GM11168 (cell line): ENCODE measurements around the gene SLC4A8.
"Not testable (repeated sequence)": the region's sequence is repeated elsewhere in the genome, so short reads cannot be mapped to it uniquely, and the experiment has no call there.

Source experiments
- in situ Hi-C: fragments of 300-500 bp; cut with MboI; formaldehyde crosslinking; loops from one replicate; pipeline ENCODE4 v1.12.0; 2022; ENCODE audit warnings: low sequenced_read_pairs; ENCODE audit not compliant: unreplicated experiment

SLC4A8 gene

DNA sequence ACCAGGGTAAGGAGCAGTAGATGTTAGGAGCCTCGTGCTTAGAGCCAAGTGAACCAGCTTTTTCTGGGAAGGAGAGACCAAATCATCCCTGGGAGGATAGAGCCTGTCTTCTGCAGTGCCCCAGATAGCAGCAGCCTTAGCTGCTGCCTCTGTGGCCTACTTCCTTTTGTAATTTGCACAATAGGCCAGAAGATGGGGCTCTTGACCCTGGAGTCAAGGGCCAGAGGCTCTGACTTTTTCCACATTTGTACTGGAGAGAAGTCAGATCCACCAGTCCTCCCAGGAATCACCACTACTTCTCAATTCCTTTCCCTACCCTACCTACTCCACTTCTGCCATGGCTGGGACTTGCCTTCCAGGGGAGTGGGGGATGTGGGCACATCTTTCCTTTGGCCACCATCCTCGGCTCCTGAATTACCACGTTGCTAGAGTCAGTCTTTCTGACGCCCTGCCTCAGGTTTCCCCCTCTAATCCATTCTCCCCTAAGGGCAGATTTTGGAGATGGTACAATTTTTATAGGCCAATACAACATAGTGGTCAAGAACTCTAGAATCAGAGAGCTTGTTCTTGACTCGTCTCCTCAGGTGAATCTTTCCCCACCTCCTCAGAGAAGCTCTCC, 3.3 kb upstream of the SLC4A8 start:
- in situ Hi-C loops = loop anchor here (5.0 kb wide), 1 partner anchor 106 kb away; no protein-coding TSS in a partner anchor

DNA sequence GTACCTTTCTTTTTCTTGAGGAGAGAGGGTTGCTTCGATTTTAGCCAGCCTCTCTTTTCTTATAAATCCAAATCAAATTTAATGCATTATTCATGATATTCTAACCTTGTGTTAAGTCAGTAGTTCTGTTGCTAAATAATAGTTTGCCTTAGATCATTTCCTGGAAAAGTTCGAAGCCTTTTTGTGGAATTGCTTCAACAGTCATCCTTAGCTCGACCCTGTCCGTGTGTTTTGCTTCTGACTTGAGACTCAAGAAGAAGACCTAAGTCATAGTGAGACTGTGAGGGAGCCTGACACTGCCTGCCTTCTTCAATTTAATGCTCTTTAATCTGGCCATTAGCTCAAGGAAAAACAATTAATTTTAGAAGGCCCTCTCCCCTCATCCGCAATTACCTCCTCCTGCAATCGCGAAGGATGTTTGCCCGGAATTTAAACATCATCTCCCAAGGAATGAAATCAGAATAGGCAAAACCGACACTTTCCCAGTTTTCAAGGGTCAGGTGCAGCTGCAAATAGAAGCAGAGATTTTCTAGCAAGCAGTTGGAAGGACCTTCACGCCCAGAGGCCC, 453 bp upstream of the SLC4A8 start:
- in situ Hi-C loops = loop anchor here (5.0 kb wide), 1 partner anchor 103 kb away; no protein-coding TSS in a partner anchor

DNA sequence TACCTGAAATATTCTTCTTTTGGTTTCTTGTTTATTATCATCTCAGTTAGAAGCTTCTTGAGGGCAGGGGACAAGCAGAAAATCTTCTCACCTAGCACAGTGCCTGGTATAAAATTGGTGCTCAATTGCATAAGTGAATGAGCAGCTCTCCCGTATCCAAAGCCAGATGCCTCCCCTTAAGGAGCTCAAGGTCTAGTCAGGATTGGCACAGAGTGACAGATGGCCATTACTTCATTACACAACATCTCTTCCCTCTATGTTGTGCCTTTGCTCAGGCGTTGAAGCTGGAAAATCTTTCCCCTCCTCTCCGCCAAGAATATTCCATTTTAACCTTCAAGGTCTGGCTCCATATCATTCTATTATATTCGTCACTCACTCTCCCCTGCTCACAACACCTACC, 3.6 kb downstream of the SLC4A8 start:
- in situ Hi-C loops = no loop called here

DNA sequence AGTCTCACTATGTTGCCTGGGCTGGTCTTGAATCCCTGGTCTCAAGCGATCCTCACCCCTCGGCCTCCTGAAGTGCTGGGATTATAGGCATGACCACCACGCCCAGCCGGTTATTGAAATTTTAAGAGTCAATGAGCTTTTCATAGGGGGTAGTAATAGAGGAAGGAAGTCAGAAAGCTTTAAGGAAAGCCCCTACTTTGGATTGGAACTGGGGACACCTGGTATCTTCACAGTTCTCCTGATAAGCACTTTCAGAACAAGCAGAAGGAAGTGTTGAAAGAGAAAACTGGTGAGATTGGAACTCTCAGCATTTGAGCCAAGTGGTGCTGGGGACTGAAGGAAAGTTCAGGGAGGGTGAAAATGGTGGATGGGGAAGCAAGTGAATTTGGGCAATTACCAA, 5.1 kb downstream of the SLC4A8 start:
- in situ Hi-C loops = no loop called here

DNA sequence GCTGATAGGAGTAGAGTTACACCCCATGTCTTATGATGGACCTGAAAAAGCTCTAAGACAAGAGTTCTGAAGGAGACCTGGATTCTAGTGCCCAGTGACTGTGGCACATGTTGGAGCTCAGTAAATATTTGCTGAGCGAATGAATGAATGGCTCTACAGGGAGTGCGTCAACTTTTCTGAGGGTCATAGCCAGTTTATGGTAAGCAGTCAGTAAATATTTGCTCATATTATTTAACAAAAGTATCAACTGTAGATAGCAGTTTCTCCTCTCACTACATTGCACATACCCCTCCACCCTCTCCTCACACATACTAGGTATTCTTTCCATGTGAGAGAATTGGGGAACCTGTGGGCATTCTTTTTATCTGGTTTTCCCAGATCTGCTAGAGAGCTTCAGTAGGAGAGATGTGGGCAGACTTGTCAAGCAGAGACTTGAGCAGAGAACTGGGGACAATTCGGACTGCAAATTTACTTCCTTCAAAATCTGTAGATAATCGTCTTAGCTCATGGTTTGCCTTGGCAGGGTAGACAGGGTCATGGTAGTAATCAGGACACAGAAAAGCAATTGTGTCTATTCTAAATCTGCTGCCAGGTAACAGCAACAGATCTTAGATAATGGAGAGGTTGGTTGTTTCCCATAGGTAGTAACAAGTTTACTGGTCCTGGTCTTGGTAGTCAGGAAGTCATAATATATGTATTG, 5.7 kb downstream of the SLC4A8 start:
- in situ Hi-C loops = no loop called here

DNA sequence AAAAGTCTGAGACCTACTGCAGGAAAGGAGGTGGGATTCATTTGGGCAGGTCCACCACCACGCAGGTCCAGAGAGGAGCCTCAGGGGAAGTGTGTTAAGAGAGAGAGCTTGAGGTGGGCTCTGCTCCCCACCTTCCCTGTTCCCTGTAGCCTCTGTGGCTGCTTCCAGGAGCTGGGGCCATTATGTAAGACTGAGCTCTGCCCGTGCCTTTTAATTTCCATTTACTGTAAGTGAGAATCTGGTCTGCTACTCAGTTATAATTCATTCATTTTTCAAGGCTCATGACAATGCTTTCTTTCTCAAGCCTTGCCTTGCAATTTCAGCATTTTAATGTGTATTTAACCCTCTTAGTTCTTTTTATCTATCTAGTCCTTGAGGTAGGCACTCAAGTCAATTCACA, 8.3 kb downstream of the SLC4A8 start:
- in situ Hi-C loops = no loop called here

DNA sequence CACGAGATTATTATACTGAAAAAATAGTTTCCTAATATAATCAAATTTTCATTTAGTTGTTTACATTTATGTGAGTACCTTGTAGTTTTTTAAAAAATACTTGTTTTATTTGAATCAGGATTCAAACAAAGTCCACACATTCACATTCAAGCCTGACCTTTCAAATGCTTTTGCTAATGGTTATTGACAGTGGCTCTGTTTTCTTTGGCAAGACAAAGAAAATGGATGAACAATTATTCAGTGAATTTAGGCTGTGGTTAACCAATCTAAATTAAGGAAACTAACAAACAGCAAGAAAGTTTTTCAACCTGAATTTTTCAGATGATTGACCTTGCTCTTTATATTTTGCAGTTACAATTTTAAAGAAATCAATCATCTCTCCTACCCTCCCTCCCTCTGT, 9.7 kb downstream of the SLC4A8 start:
- in situ Hi-C loops = no loop called here

DNA sequence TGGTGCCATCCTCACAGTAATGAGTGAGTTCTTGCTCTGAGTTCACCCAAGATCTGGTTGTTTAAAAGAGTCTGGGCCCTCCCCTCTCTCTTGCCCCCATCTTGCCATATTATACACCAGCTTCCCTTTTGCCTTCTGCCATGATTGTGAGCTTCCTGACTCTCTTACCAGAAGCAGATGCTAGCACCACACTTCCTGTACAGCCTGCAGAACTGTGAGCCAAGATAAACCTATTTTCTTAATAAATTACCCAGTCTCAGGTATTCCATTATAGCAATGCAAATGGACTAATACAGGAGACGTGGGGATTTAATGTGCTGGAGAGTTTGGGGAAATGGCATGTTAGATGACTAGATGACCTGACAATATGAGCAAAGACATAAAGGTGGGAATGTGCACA, 12.8 kb downstream of the SLC4A8 start:
- in situ Hi-C loops = no loop called here

DNA sequence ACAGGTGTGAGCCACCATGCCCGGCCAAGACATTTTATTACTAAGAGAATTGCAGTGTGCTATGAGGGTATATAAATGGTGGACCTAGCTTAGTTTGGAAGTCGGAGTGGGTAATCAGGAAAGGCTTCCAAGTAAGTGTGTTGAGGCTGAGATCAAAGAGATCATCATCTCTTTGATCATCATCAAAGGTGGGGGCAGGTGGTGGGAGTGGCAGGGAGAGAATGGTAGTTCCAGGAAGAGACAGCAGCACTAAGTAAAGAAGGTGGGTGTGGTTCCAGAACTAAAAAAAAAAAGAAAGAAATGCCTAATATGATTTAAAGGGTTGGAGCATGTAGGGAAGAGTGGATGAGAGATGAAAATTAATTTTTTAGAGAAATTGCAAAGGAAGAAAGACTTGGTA, 14.7 kb downstream of the SLC4A8 start:
- in situ Hi-C loops = no loop called here

DNA sequence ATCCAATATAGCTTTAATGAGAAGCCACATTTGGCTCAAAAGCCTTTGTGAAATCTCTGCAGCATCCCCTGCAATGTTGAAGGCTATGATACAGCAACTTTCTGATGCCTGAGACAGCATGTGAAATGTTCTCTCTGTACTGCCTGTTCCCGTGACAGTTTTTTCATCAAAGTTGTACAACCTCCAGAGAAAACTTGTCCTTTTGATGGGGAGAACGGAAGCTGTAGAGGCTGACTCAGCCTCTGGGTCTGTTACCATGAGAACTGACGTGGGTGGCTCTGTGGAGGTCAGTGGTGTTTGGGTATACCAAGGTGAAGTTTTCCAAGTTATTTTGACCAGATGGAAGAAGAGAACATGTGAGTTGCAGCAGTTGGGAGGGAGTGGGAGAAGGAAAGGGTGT, 17.0 kb downstream of the SLC4A8 start:
- in situ Hi-C loops = no loop called here

DNA sequence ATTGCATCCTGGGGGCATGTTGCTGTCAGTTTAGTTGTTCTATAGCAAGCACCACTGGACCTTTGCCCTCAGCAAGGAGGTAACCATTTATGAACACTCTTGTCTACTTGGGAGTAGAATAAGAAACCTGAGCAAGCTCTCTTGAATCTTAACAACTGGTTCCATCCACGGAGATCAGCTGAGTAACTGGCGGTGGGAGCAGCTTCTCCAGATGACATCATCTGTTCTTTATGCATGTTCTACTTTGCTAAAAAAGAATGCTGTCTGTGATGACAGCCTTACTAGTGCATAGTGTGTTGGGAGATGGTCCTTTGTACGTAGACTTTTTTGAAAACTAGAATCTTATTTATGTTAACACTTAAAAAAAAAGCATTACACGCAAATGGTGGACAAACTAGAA, 17.7 kb downstream of the SLC4A8 start:
- in situ Hi-C loops = no loop called here

DNA sequence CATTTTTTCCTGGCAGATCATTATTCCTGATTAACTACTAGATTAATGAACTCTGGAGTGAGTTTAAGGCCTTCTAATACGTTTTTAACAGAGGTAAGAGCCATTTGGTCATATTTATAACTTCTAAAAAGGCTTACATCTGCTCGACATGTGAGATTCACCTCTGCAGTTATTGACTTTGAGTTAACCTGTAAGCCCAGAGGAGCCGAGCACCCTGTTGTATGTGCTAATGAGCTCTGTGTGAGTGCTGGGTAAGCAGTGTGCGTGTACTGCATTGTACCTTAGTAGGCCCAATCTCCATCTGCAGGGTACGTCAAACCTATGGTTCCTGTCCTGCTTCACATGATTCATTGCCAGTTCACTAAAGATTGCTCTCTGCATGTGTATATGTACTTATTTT, 18.9 kb downstream of the SLC4A8 start:
- in situ Hi-C loops = no loop called here

DNA sequence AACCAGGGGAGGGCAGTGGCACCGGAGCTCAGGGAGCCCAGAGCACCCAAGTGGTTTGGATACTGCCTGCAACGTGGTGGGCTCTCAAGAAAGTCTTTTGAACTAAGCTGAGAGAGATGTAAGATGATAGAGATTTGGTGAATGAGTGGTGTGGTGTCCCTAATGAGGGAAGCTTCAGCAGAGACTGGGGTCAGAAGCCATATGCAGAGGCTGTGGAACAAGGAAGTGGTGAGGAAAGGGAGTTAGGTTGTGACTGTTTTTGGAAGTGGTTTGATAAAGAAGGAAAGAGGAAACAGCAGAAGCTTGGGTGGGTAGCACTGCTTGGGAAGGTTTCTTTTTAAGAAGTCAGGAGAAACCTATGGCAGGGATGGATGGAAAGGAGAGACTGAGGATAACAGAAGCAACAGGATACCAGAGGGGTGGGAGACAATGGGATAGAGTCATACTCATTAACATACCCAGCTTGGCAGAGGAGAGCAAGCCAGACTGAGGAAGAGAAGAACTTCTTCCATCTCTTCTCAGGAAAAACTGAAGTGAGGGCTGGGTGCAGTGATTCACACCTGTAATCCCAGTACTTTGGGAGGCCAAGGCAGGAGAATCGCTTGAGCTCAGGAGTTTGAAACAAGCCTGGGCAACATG, 24.1 kb downstream of the SLC4A8 start:
- in situ Hi-C loops = no loop called here

DNA sequence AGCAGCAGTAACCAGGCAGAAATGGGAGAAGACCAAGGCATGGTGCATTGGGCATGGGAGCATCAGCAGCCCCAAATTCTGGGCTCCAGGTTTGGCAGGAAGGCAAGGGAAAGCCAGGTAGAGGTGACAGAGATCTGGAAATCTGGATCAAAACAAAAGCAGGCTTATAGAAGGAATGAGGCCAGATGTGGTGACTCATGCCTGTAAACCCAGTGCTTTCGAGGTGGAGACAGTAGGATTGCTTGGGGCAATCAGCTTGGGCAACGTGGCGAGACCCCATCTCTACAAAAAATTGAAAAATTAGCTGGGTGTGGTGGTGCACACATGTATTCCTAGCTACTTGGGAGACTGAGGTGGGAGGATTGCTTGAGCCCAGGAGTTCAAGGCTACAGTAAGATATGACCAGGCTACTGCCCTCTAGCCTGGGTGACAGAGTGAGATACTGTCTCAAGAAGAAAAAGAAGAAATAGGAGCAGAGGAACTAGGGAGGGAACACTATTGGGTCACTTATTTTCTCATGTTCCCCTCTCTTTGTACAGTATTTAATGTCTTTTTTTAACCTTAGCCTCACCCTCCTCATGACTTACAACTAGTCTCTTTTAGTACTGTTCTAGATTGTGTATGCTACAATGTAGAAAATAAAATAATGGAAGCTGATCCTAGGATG, 25.1 kb downstream of the SLC4A8 start:
- in situ Hi-C loops = no loop called here

DNA sequence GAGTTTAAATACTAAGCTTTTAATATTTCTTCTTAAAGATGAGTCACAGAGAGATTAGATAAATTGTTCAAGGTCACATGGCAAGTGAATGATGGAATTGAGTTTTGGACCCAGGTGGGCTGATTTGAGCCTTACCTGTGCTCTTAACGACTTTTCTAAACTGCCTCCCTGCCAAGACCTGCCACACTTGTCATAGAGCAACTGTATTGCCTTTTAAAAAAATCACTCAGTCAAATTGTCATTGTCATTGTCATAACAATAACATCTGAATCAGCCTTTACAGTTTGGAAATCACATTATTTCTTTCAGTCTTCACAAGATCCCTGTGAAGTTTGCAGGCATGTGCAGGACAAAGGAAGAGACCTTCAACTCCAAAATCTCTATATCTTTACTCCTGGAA, 25.7 kb downstream of the SLC4A8 start:
- in situ Hi-C loops = no loop called here

DNA sequence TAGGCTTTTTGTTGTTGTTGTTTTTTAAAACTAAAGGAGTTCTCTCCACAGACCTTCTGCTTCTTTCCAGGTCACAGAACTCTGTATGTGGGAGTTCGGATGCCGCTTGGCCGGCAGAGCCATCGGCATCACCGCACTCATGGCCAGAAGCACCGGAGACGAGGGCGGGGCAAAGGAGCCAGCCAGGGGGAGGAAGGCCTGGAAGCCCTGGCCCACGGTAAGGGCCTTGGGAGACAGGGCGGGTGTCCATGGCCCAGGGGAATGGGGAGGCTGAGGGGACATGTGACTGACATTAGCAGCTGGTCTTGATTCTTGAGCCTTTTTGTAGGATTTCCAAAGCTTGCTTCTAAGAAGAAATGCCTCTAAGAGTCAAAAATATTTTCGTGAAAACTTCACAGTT, 26.2 kb downstream of the SLC4A8 start:
- in situ Hi-C loops = no loop called here

DNA sequence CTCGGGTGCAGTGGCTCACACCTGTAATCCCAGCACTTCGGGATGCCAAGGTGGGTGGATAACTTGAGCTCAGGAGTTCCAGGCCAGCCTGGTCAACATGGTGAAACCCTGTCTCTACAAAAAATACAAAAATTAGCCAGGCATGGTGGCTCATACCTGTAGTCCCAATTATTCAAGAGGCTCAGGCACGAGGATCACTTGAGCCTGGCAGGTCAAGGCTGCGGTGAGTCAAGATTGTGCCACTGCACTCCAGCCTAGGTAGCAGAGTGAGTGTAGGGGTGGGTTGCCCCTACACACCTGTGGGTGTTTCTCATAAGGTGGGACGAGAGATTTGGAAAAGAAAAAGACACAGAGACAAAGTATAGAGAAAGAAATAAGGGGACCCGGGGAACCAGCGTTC, 29.4 kb downstream of the SLC4A8 start:
- in situ Hi-C loops = not testable (repeated sequence)

DNA sequence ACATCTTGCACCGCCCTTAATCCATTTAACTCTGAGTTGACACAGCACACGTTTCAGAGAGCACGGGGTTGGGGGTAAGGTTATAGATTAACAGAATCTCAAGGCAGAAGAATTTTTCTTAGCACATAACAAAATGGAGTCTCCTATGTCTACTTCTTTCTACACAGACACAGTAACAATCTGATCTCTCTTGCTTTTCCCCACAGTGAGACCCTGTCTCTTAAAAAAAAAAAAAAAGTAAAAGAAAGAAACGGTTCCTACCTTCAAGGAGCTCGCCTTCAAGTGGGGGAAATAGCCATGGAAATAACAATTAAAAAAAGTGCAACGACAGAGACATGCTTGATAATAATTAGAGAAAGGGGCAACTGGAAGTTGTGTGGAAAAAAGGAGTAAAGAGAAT, 30.4 kb downstream of the SLC4A8 start:
- in situ Hi-C loops = not testable (repeated sequence)

DNA sequence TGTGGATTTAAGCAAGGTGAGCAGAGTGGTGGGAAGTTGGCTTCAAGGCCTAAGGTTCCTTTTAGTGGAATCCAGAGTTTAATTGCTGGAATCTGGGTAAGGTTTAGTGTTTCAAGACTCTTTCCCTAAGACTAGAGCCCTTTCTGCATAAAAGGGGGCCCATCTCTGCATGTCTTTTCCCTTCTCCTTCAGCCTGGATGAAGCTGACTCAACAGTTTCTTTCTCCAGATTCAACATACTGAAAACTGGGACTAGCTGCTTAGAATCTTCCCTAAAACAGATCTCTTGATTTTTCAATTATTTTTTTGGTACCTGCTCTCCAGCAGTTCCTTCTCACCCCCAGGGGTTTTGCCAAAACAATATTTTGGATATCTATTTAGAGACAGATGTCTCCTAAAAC, 34.0 kb downstream of the SLC4A8 start:
- in situ Hi-C loops = no loop called here

DNA sequence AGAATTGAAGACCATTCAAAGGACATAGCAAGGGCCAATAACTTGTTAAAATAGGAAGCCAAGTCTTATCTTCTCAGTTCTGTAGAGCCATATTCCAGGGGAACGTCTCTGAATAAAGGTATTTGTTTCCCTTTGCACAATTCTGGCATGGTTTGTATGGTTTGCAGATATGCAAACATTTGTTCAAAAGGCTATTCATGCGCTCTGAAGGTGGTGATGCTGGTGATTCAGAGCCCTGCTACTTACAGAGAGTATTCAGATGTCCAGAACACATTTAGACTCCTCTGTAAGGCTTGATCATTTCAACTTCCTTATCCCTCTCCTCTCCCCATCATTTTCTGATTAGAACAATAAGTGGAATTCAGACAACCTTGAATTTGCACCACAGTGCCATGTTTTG, 35.9 kb downstream of the SLC4A8 start:
- in situ Hi-C loops = no loop called here

DNA sequence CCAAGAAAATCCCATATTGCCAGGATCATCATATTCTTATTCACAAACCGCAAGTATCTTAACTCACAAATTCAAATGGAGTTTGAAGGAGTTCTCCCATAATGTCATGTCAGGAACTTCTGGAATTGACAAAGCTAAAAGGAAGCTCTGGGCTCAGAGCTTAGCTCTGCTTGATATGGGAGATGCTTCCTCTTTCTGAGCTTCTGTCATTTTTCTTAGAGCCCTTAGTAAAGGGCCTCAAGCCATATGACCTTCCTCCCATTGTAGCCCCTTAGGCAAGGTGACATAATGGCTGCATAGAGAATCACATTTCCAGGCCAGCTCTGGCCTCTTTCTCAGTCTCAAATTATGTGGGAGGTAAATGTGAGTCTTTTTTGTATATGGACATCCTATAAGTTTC, 40.9 kb downstream of the SLC4A8 start:
- in situ Hi-C loops = no loop called here
